ENCODE measurements around the gene DPM3. TPM values are rescaled to one million over a fixed set of nuclear protein-coding genes. Genes with fewer than 3 reads are reported as not detected.
A peak's percentile ranks its signal among the peaks of the same experiment; 100 is the strongest.

Gene DPM3
- total RNA-seq, 1 donor from 2014 or later, result 28.6 TPM

- no peak for DNase-seq (ENCODE audit: low read depth)
- H3K4me3 ChIP-seq (ENCODE audit: low read depth, low read length), result peak overlapping the region; percentile 80
- no peak for TF ChIP-seq CTCF (conservative IDR thresholded peaks at IDR 0.05; ENCODE audit: low read depth, low read length)
These were observed 34.3 kb upstream of the DPM3 start for GRCh38 chr1:155174324-155175280.

- DNase-seq (ENCODE audit: low read depth), result no peak
- no peak for TF ChIP-seq CTCF (conservative IDR thresholded peaks at IDR 0.05; ENCODE audit: low read depth, low read length)
- peak within 1 kb of the TSS; percentile 80 for H3K4me3 ChIP-seq (ENCODE audit: low read depth, low read length)
These were observed 33.4 kb upstream of the DPM3 start, which contains the start of gene TRIM46 for GRCh38 chr1:155173478-155174323. TSS of gene TRIM46 (plus strand) at chr1:155173849. CDS start at chr1:155173967, 118 bp downstream.

- TF ChIP-seq CTCF (conservative IDR thresholded peaks at IDR 0.05; ENCODE audit: low read depth, low read length), result peak; percentile 88
- H3K4me3 ChIP-seq (ENCODE audit: low read depth, low read length), result peak within 1 kb of the TSS; percentile 80
- no peak for DNase-seq (ENCODE audit: low read depth)
These were observed 32.6 kb upstream of the DPM3 start, which contains the start of gene KRTCAP2 for GRCh38 chr1:155172732-155173477. TSS of gene KRTCAP2 (minus strand) at chr1:155173304. CDS start at chr1:155173224, 80 bp downstream.

GRCh38 chr1:155171836-155172731 lies 31.8 kb upstream of the DPM3 start:
- TF ChIP-seq CTCF (conservative IDR thresholded peaks at IDR 0.05; ENCODE audit: low read depth, low read length), result no peak
- no peak for DNase-seq (ENCODE audit: low read depth)
- peak overlapping the region; percentile 80 for H3K4me3 ChIP-seq (ENCODE audit: low read depth, low read length)

- no peak for TF ChIP-seq CTCF (conservative IDR thresholded peaks at IDR 0.05; ENCODE audit: low read depth, low read length)
- no peak overlapping the region for H3K4me3 ChIP-seq (ENCODE audit: low read depth, low read length)
- no peak for DNase-seq (ENCODE audit: low read depth)
These were observed 30.5 kb upstream of the DPM3 start for GRCh38 chr1:155170806-155171205.

All from epithelial cell of proximal tubule (primary cell).